ENCODE measurements around the gene RHOG.
"Not testable (repeated sequence)": the region's sequence is repeated elsewhere in the genome, so short reads cannot be mapped to it uniquely, and the experiment has no call there.

RHOG gene

DNA sequence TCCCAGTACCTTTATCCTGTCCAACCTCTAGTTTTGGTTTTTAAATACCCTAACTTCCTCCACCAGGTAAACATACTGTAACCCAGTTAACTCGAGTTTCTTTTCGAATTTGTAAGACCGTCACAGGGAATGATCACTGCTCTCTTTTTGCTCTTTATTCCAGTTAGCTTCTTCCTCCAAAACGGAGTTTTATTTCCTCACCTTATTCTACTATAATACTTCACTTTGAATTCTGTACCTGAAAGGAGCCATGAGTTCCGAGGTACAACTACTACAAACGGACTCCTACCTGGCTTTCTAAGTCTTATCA, 44.8 kb downstream of the RHOG start:
- TF ChIP-seq, protein P1, sequence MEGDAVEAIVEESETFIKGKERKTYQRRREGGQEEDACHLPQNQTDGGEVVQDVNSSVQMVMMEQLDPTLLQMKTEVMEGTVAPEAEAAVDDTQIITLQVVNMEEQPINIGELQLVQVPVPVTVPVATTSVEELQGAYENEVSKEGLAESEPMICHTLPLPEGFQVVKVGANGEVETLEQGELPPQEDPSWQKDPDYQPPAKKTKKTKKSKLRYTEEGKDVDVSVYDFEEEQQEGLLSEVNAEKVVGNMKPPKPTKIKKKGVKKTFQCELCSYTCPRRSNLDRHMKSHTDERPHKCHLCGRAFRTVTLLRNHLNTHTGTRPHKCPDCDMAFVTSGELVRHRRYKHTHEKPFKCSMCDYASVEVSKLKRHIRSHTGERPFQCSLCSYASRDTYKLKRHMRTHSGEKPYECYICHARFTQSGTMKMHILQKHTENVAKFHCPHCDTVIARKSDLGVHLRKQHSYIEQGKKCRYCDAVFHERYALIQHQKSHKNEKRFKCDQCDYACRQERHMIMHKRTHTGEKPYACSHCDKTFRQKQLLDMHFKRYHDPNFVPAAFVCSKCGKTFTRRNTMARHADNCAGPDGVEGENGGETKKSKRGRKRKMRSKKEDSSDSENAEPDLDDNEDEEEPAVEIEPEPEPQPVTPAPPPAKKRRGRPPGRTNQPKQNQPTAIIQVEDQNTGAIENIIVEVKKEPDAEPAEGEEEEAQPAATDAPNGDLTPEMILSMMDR (conservative IDR thresholded peaks at IDR 0.05; ENCODE audit: low read depth, low read length): no peak
- H3K4me3 ChIP-seq (ENCODE audit: low read depth, low read length): peak overlapping the region; percentile 91

DNA sequence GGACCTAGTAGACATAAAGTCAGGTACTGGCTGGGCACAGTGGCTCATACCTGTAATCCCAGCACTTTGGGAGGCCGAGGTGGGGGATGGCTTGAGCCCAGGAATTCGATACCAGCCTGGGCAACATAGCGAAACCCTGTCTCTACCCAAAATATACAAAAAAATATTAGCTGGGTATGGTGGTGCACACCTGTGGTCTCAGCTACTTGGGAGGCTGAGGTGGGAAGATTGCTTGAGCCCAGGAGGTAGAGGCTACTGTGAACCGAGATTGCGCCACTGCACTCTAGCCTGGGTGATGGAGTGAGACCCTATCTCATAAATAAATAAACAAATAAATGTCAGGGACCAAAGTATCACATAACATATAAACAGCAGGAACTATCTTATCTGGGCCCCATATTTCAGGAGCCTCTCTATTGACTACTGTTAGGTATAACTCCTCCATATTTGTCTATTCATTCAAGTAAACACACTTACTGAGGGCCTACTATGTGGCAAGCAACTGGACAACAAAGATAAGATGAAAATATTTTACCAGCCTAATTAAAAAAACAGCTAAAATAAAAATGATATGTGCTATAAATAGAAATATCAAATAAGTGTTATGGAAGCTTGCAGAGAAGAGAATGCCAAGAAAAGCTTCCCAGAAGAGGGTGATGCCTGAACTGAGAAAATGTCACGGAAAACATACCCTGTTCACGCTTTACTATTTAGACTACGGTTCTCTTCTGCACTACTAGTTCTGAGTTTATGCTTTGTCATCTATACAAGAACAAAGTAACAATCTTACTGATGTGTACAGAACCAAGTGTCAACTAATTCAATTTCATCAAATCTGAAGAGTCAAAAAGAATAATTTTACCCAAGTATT, 45.4 kb downstream of the RHOG start:
- no peak for DNase-seq (ENCODE audit: low read depth)
- TF ChIP-seq, protein P1 (conservative IDR thresholded peaks at IDR 0.05; ENCODE audit: low read depth, low read length): no peak
- H3K4me3 ChIP-seq (ENCODE audit: low read depth, low read length): peak overlapping the region; percentile 91

More for the DNA sequence above, 44.8 kb downstream of the RHOG start:
- DNase-seq (ENCODE audit: low read depth): no peak

DNA sequence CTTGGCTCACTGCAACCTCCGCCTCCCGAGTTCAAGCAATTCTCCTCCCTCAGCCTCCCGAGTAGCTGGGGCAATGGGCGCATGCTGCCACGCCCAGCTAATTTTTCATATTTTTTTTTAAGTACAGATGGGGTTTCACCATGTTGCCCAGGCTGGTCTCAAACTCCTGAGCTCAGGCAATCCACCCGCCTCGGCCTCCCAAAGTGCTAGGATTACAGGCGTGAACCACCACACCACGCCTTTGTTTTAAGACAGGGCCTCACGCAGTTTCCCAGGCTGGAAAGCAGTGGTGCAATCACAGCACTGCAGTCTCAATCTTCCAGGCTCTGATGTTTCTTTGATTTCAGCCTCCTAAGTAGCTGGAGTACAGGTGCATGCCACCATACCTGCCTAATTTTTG, 46.4 kb downstream of the RHOG start:
- DNase-seq (ENCODE audit: low read depth): not testable (repeated sequence)

DNA sequence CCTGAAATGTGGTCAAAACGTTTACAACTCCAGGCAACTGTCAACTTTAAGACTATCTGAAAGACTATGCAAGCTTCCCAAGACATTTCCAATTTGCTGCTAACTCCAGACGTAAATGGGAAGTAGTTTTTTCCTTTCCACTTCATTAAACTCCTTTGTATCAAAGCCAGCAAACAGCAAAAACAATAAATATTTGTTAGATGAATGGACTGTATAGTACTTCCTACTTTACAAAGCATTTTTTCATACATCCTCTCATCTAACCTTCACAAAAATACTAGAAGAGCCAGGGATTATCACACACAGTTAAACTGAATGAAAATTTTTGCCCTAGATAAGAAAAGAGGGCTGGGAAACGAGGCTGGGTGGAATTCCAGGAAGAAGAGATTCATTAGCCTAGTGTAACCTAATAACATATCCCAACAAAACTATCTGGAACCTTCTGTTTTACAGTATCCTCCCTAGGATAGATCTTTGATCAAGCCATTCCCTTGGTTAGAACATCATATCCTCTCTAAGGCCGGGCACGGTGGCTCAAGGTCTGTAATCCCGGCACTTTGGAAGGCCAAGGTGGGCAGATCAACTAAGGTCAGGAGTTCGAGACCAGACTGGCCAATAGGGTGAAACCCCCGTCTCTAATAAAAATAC, 53.9 kb downstream of the RHOG start:
- H3K4me3 ChIP-seq (ENCODE audit: low read depth, low read length): no peak overlapping the region
- TF ChIP-seq, protein P1 (conservative IDR thresholded peaks at IDR 0.05; ENCODE audit: low read depth, low read length): no peak
- no peak for DNase-seq (ENCODE audit: low read depth)

More for the DNA sequence above, 46.4 kb downstream of the RHOG start:
- H3K4me3 ChIP-seq (ENCODE audit: low read depth, low read length): not testable (repeated sequence)

DNA sequence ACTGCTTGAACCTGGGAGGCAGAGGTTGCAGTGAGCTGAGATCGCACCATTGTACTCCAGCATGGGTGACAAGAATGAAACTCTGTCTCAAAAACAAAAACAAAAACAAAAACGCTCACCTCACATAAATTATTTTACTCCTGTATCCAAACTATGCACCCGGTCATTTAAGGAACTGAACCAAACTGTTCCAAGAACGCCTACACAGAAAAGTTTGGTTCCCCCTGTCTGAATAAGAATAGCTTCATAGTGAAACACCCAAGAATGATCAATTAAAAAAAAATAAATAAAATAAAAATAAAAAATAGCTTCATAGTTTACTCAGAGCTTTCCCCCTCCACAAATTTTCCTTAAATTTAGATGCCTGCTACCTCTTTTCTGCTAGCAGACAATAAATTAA, 57.1 kb downstream of the RHOG start:
- TF ChIP-seq, protein P1 (conservative IDR thresholded peaks at IDR 0.05; ENCODE audit: low read depth, low read length): no peak
- DNase-seq (ENCODE audit: low read depth): no peak
- H3K4me3 ChIP-seq (ENCODE audit: low read depth, low read length): no peak overlapping the region

DNA sequence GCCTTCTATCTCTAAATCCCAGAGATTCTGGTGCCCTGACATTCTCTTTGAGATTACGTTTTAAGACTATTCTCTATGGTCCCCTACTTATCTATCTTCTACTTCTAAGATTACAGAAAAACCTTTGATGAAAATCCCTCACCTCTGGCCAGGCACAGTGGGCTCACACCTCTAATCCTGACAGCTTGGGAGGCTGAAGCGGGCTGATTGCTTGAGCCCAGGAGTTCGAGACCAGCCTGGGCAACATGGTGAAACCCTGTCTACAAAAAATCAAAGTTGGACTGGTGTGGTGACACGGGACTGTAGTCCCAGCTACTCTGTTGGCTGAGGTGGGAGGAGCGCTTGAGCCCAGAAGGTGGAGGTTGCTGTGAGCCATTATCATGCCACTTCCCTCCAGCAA, 57.8 kb downstream of the RHOG start:
- DNase-seq (ENCODE audit: low read depth): no peak
- TF ChIP-seq, protein P1 (conservative IDR thresholded peaks at IDR 0.05; ENCODE audit: low read depth, low read length): no peak
- H3K4me3 ChIP-seq (ENCODE audit: low read depth, low read length): no peak overlapping the region

DNA sequence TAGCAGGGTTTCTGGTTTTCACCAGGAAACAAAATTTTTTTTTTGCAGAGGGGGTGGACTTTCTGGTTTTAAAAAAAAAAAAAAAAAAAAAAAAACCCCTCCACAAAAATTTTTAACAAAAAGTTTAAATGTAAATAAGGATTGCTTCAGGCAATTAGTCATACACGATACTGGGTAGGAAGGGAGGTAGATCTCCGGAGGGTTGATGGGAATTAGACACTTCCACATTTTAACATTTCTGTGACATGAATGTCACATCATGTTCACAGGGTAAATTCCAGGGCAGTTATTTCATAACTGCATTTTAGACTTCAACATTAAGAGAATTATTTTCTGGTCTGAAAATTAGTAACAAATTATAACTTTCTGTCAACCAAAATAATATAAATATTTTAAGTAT, 59.3 kb downstream of the RHOG start:
- no peak overlapping the region for H3K4me3 ChIP-seq (ENCODE audit: low read depth, low read length)
- DNase-seq (ENCODE audit: low read depth): peak; percentile 47

More for the DNA sequence above, 59.3 kb downstream of the RHOG start:
- TF ChIP-seq, protein P1 (conservative IDR thresholded peaks at IDR 0.05; ENCODE audit: low read depth, low read length): no peak

Data from choroid plexus epithelial cell (primary cell).